Measurements from ENCODE around the gene SLC36A2.

SLC36A2 gene

GRCh38 chr5:151357097-151357496, 9.7 kb upstream of the SLC36A2 start:
- no peak overlapping the region for H3K4me3 ChIP-seq (ENCODE audit: low read depth, low read length)
- no peak for DNase-seq
- TF ChIP-seq CTCF (IDR thresholded peaks at IDR 0.05; ENCODE audit: low read depth, low read length) = no peak
- no peaks in the 10 kb centered on the region; the same call in 1 of the 2 replicates for H3K9me3 ChIP-seq
- H3K36me3 ChIP-seq = no peaks in the 10 kb centered on the region
- H3K27me3 ChIP-seq = no peaks in the 10 kb centered on the region
- H3K4me1 ChIP-seq = no peaks in the 10 kb centered on the region

- no peaks in the 10 kb centered on the region for H3K4me1 ChIP-seq
- H3K36me3 ChIP-seq = no peaks in the 10 kb centered on the region
- no peaks in the 10 kb centered on the region for H3K27me3 ChIP-seq
- no peak for DNase-seq
- H3K9me3 ChIP-seq = no peaks in the 10 kb centered on the region
- no peak overlapping the region for H3K4me3 ChIP-seq (ENCODE audit: low read depth, low read length)
- no peak for TF ChIP-seq CTCF (IDR thresholded peaks at IDR 0.05; ENCODE audit: low read depth, low read length)
Observed at GRCh38 chr5:151351671-151352070, 4.3 kb upstream of the SLC36A2 start.

- no peak overlapping the region for H3K4me3 ChIP-seq (ENCODE audit: low read depth, low read length)
- H3K27me3 ChIP-seq = peaks cover 5% of the 10 kb centered on the region; the same call in 1 of the 2 replicates
- TF ChIP-seq CTCF (IDR thresholded peaks at IDR 0.05; ENCODE audit: low read depth, low read length) = no peak
- no peaks in the 10 kb centered on the region for H3K4me1 ChIP-seq
- H3K9me3 ChIP-seq = no peaks in the 10 kb centered on the region
- no peaks in the 10 kb centered on the region for H3K36me3 ChIP-seq
- DNase-seq = no peak
Observed at GRCh38 chr5:151348789-151349188, 1.4 kb upstream of the SLC36A2 start.

- no peak for TF ChIP-seq CTCF (IDR thresholded peaks at IDR 0.05; ENCODE audit: low read depth, low read length)
- Histone ChIP-seq H3K36me3 (no peaks in the 10 kb centered on the region), H3K4me1 (no peaks in the 10 kb centered on the region), H3K9me3 (no peaks in the 10 kb centered on the region), H3K27me3 (peaks cover 5% of the 10 kb centered on the region; the same call in 1 of the 2 replicates), H3K4me3 (ENCODE audit: low read depth, low read length) (no peak overlapping the region)
- DNase-seq = no peak
Observed at GRCh38 chr5:151345808-151346478, 1.4 kb downstream of the SLC36A2 start.

GRCh38 chr5:151345187-151345807, 2.1 kb downstream of the SLC36A2 start:
- TF ChIP-seq CTCF (IDR thresholded peaks at IDR 0.05; ENCODE audit: low read depth, low read length) = no peak
- Histone ChIP-seq H3K4me3 (ENCODE audit: low read depth, low read length) (no peak overlapping the region), H3K4me1 (no peaks in the 10 kb centered on the region), H3K9me3 (no peaks in the 10 kb centered on the region), H3K27me3 (peaks cover 5% of the 10 kb centered on the region; the same call in 1 of the 2 replicates), H3K36me3 (no peaks in the 10 kb centered on the region)
- no peak for DNase-seq

- DNase-seq = no peak
- TF ChIP-seq CTCF (IDR thresholded peaks at IDR 0.05; ENCODE audit: low read depth, low read length) = no peak
- H3K4me1 ChIP-seq = no peaks in the 10 kb centered on the region
- peaks cover 5% of the 10 kb centered on the region; the same call in 1 of the 2 replicates for H3K27me3 ChIP-seq
- no peak overlapping the region for H3K4me3 ChIP-seq (ENCODE audit: low read depth, low read length)
- H3K9me3 ChIP-seq = no peaks in the 10 kb centered on the region
- no peaks in the 10 kb centered on the region for H3K36me3 ChIP-seq
Observed at GRCh38 chr5:151344088-151344487, 3.3 kb downstream of the SLC36A2 start.

All from BE2C (cell line).